ENCODE data around the gene PFN3. TPM values are rescaled to one million over a fixed set of nuclear protein-coding genes. Genes with fewer than 3 reads are reported as not detected.

The PFN3 gene
- total and polyA plus RNA-seq, 2 of the 13 experiments (the other 11 are each of a cell fraction or from before 2014, with no cell fraction given): not detected

DNA sequence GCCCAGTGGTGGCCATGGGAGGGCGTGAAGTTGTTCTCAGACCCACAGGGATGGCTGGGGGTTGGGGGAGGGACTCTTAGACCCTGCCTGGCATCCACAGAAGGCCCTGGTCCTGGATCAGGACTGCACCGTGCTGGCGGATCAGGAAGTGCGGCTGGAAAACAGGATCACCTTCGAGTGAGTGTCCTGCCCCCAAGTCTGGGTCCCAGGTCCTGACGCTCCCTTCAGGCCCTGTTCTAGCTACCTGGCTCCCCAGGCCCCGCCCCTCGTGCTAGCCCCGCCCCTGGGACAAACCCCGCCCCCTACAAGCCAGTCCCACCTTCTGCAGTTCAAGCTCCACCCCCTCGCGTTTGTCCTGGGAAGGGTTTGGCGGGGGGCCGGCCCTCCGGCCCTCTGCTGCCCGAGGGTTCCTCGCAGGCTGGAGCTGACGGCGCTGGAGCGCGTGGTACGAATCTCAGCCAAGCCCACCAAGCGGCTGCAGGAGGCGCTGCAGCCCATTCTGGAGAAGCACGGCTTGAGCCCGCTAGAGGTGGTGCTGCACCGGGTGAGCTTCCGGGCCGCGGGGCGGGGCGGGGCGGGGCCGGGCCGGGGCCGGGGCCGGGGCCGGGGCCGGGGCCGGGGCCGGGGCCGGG, 29.9 kb downstream of the PFN3 start (continued):
- TF ChIP-seq, protein P1, sequence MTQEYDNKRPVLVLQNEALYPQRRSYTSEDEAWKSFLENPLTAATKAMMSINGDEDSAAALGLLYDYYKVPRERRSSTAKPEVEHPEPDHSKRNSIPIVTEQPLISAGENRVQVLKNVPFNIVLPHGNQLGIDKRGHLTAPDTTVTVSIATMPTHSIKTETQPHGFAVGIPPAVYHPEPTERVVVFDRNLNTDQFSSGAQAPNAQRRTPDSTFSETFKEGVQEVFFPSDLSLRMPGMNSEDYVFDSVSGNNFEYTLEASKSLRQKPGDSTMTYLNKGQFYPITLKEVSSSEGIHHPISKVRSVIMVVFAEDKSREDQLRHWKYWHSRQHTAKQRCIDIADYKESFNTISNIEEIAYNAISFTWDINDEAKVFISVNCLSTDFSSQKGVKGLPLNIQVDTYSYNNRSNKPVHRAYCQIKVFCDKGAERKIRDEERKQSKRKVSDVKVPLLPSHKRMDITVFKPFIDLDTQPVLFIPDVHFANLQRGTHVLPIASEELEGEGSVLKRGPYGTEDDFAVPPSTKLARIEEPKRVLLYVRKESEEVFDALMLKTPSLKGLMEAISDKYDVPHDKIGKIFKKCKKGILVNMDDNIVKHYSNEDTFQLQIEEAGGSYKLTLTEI (CRISPR knock-in tag; conservative IDR thresholded peaks at IDR 0.05): no peak
- TF ChIP-seq PRPF4 (IDR thresholded peaks at IDR 0.05; ENCODE audit: low read depth, low read length, poor library complexity, severe bottlenecking) (no peak), YEATS4 (CRISPR knock-in tag; IDR thresholded peaks at IDR 0.05; ENCODE audit: borderline replicate concordance) (peak; percentile 74; the same call in 1 of the 2 replicates), YY1 (IDR thresholded peaks at IDR 0.05; ENCODE audit: insufficient read depth, insufficient replicate concordance, low read depth, low read length) (peak; percentile 69), PCBP1 (IDR thresholded peaks at IDR 0.05; ENCODE audit: borderline replicate concordance, low read depth, low read length) (no peak), HDAC2 (CRISPR knock-in tag; IDR thresholded peaks at IDR 0.05) (peak; percentile 59), SRF (IDR thresholded peaks at IDR 0.05; ENCODE audit: low read depth, low read length) (no peak), PHB2 (IDR thresholded peaks at IDR 0.05; ENCODE audit: partially characterized antibody) (no peak), SOX6 (IDR thresholded peaks at IDR 0.05) (no peak), SOX6 (CRISPR knock-in tag; IDR thresholded peaks at IDR 0.05) (peak; percentile 11; the same call in 1 of the 2 replicates), ZNF564 (CRISPR knock-in tag; IDR thresholded peaks at IDR 0.05) (no peak), CCDC6 (CRISPR knock-in tag; IDR thresholded peaks at IDR 0.05) (peak; percentile 91; the same call in 1 of the 2 replicates), SMYD3 (CRISPR knock-in tag; IDR thresholded peaks at IDR 0.05) (no peak), MAF1 (CRISPR knock-in tag; IDR thresholded peaks at IDR 0.05; ENCODE audit: borderline replicate concordance) (no peak), MYC (CRISPR knock-in tag; IDR thresholded peaks at IDR 0.05; ENCODE audit: borderline replicate concordance) (peak; percentile 95), MED1 (CRISPR knock-in tag; IDR thresholded peaks at IDR 0.05) (peak; percentile 74)
- TF ChIP-seq, protein P2, sequence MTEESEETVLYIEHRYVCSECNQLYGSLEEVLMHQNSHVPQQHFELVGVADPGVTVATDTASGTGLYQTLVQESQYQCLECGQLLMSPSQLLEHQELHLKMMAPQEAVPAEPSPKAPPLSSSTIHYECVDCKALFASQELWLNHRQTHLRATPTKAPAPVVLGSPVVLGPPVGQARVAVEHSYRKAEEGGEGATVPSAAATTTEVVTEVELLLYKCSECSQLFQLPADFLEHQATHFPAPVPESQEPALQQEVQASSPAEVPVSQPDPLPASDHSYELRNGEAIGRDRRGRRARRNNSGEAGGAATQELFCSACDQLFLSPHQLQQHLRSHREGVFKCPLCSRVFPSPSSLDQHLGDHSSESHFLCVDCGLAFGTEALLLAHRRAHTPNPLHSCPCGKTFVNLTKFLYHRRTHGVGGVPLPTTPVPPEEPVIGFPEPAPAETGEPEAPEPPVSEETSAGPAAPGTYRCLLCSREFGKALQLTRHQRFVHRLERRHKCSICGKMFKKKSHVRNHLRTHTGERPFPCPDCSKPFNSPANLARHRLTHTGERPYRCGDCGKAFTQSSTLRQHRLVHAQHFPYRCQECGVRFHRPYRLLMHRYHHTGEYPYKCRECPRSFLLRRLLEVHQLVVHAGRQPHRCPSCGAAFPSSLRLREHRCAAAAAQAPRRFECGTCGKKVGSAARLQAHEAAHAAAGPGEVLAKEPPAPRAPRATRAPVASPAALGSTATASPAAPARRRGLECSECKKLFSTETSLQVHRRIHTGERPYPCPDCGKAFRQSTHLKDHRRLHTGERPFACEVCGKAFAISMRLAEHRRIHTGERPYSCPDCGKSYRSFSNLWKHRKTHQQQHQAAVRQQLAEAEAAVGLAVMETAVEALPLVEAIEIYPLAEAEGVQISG (CRISPR knock-in tag; IDR thresholded peaks at IDR 0.05): peak; percentile 73
- TF ChIP-seq, protein P3, sequence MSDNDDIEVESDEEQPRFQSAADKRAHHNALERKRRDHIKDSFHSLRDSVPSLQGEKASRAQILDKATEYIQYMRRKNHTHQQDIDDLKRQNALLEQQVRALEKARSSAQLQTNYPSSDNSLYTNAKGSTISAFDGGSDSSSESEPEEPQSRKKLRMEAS (IDR thresholded peaks at IDR 0.05): peak; percentile 94
- TF ChIP-seq, protein P4, sequence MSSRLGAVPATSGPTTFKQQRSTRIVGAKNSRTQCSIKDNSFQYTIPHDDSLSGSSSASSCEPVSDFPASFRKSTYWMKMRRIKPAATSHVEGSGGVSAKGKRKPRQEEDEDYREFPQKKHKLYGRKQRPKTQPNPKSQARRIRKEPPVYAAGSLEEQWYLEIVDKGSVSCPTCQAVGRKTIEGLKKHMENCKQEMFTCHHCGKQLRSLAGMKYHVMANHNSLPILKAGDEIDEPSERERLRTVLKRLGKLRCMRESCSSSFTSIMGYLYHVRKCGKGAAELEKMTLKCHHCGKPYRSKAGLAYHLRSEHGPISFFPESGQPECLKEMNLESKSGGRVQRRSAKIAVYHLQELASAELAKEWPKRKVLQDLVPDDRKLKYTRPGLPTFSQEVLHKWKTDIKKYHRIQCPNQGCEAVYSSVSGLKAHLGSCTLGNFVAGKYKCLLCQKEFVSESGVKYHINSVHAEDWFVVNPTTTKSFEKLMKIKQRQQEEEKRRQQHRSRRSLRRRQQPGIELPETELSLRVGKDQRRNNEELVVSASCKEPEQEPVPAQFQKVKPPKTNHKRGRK (CRISPR knock-in tag; IDR thresholded peaks at IDR 0.05): no peak
- TF ChIP-seq, protein P5, sequence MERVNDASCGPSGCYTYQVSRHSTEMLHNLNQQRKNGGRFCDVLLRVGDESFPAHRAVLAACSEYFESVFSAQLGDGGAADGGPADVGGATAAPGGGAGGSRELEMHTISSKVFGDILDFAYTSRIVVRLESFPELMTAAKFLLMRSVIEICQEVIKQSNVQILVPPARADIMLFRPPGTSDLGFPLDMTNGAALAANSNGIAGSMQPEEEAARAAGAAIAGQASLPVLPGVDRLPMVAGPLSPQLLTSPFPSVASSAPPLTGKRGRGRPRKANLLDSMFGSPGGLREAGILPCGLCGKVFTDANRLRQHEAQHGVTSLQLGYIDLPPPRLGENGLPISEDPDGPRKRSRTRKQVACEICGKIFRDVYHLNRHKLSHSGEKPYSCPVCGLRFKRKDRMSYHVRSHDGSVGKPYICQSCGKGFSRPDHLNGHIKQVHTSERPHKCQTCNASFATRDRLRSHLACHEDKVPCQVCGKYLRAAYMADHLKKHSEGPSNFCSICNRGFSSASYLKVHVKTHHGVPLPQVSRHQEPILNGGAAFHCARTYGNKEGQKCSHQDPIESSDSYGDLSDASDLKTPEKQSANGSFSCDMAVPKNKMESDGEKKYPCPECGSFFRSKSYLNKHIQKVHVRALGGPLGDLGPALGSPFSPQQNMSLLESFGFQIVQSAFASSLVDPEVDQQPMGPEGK (CRISPR knock-in tag; IDR thresholded peaks at IDR 0.05): peak; percentile 53; the same call in 1 of the 2 replicates

All from HepG2 (cell line).